ENCODE data around the gene ADCYAP1R1. TPM values are rescaled to one million over a fixed set of nuclear protein-coding genes. Genes with fewer than 3 reads are reported as not detected.

ADCYAP1R1 gene
- total and polyA plus RNA-seq, 10 donors: 0.04 to 5.6 (median 0.50) TPM

DNA sequence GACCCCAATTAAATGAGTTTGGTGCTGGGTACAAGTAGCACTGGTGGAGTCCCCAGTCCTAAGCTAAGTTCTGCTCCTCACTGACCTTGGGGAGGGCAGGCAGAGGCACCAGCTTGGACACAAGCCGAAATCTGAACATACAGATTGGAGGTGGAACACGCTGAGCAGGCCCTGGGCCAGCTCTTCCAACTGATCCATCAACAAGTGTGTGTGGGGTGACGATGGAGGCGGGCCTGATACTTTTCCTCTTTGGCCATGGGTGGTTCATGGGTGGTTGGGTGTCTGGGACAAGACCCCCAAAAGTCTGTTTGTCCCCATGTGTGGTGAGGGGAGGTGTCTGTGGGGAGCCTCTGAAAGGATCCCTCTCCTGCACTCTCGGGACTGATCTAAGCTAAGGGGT, 1.9 kb downstream of the ADCYAP1R1 start:
- intact Hi-C loops (cut with DNase I; ENCODE audit: low total_unique reads): no loop called here
- Histone ChIP-seq H3K36me3 (no peaks in the 10 kb centered on the region), H3K27me3 (replicated peaks in 1 of 7) (peaks cover 0 to 91% (median 27%) of the 10 kb centered on the region in 7 donors), H3K4me1 (peaks cover 0 to 12% (median 5%) of the 10 kb centered on the region in 6 donors), H3K4me3 (no peak overlapping the region), H3K27ac (no peak overlapping the region), H3K9me3 (no peaks in the 10 kb centered on the region)
- no peak for DNase-seq
- 87 to 93% (median 89%) methylated on average over 3 to 5 of the region's 5 CpGs for WGBS, 5 donors
- TF ChIP-seq, protein P1, sequence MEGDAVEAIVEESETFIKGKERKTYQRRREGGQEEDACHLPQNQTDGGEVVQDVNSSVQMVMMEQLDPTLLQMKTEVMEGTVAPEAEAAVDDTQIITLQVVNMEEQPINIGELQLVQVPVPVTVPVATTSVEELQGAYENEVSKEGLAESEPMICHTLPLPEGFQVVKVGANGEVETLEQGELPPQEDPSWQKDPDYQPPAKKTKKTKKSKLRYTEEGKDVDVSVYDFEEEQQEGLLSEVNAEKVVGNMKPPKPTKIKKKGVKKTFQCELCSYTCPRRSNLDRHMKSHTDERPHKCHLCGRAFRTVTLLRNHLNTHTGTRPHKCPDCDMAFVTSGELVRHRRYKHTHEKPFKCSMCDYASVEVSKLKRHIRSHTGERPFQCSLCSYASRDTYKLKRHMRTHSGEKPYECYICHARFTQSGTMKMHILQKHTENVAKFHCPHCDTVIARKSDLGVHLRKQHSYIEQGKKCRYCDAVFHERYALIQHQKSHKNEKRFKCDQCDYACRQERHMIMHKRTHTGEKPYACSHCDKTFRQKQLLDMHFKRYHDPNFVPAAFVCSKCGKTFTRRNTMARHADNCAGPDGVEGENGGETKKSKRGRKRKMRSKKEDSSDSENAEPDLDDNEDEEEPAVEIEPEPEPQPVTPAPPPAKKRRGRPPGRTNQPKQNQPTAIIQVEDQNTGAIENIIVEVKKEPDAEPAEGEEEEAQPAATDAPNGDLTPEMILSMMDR (IDR thresholded peaks at IDR 0.05 in 8 of 11, conservative IDR thresholded peaks at IDR 0.05 in 3 of 11): no peak
- no peak for TF ChIP-seq POLR2A (IDR thresholded peaks at IDR 0.05)
- TF ChIP-seq POLR2AphosphoS5 (IDR thresholded peaks at IDR 0.05): no peak

DNA sequence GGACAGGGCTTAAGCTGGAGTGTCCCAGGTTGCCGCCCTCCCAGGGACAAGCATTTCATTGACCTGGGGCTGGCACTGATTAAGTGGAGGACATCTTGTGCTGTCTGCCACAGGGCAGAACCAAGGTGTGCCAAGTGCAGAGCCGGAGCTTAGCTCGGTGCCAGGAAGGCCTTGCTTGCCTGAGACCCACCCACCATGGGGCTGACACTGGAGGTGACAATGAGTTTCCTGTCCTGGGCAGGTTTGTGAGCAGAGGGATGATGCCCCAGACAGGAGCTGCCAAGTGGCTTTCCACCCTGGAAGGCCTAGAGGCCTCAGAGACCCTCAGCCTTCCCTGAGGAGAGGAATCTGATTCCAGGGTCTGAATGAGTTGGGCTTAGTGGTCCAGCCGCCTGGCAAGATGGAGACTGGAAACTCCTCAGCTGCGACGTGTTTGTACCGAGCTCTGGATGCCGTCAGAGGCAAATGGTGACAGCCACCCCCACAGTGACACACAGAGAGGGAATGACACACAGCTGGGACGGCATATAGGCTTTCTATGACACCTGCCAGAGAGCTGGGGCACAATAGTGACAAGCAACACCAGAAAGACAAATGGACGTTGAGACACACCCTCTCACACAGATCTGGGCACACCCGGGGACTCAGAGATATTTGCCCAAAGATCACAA, 2.6 kb downstream of the ADCYAP1R1 start:
- Histone ChIP-seq H3K4me1 (peaks cover 0 to 12% (median 5%) of the 10 kb centered on the region in 6 donors), H3K27me3 (replicated peaks in 1 of 7) (peaks cover 0 to 84% (median 27%) of the 10 kb centered on the region in 7 donors), H3K27ac (no peak overlapping the region), H3K4me3 (no peak overlapping the region), H3K36me3 (no peaks in the 10 kb centered on the region), H3K9me3 (no peaks in the 10 kb centered on the region)
- intact Hi-C loops (cut with DNase I; ENCODE audit: low total_unique reads): no loop called here
- WGBS, 5 donors: 79 to 91% (median 83%) methylated on average over 9 to 11 of the region's 11 CpGs
- no peak for DNase-seq
- TF ChIP-seq POLR2AphosphoS5 (IDR thresholded peaks at IDR 0.05) (no peak), POLR2A (IDR thresholded peaks at IDR 0.05) (no peak)
- TF ChIP-seq, protein P1 (IDR thresholded peaks at IDR 0.05 in 8 of 11, conservative IDR thresholded peaks at IDR 0.05 in 3 of 11): no peak

DNA sequence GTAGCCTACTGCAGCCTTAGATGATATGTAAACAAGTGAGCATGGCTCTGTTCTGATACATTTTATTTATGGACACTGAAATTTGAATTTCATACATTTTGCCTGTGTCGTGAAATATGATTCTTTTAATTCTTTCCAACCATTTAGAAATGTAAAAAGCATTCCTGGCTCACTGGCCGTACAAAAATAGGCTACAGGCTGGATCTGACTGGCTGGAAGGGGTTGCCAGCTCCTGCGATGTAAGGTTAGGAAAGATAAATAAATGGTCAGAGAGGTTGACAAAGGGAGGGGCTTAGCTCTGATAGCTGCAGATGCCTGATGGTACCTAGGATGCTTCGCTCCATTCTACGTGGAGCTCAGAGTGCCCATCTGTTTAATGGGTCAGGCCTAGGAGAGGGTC, 3.4 kb downstream of the ADCYAP1R1 start:
- Histone ChIP-seq H3K27me3 (replicated peaks in 1 of 7) (peaks cover 0 to 76% (median 27%) of the 10 kb centered on the region in 7 donors), H3K27ac (no peak overlapping the region), H3K4me3 (no peak overlapping the region), H3K9me3 (no peaks in the 10 kb centered on the region), H3K36me3 (no peaks in the 10 kb centered on the region), H3K4me1 (peaks cover 0 to 12% (median 5%) of the 10 kb centered on the region in 6 donors)
- no peak for DNase-seq
- TF ChIP-seq, protein P1 (IDR thresholded peaks at IDR 0.05 in 8 of 11, conservative IDR thresholded peaks at IDR 0.05 in 3 of 11): no peak
- TF ChIP-seq POLR2AphosphoS5 (IDR thresholded peaks at IDR 0.05) (no peak), POLR2A (IDR thresholded peaks at IDR 0.05) (no peak)
- 84 to 93% (median 88%) methylated on average over 5 of the region's 5 CpGs for WGBS, 5 donors
- intact Hi-C loops (cut with DNase I; ENCODE audit: low total_unique reads): no loop called here

DNA sequence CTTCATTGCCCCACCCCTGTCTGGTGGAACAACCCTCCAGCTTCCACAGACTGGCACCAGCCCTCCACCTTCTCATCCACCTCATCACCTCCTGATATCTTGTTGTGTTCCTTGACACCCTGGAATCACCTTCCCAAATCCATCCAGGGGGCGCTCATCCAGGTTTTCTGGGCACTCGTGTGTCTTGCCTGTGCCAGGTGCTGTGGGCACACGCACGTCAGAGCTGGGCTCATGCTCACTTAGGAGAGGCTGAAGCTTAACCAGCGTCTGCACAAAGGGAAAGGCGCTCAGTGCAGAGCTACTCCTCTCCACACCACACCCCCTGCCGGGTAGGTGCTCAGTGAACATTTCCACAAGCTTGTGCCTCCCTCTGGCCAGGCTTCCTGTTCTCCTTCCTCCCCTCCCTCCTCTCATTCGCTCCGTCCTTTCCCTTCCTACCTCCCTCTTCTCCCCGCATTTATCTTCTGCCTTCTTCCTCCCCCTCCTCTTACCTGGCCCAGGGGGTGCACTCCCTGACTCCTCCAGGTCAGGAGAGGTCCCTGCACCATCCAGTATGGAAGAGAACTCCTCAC, 4.8 kb downstream of the ADCYAP1R1 start:
- Histone ChIP-seq H3K4me3 (no peak overlapping the region), H3K27me3 (replicated peaks in 1 of 7) (peaks cover 0 to 62% (median 23%) of the 10 kb centered on the region in 7 donors), H3K36me3 (no peaks in the 10 kb centered on the region), H3K27ac (no peak overlapping the region), H3K9me3 (no peaks in the 10 kb centered on the region), H3K4me1 (peaks cover 0 to 10% (median 4%) of the 10 kb centered on the region in 6 donors)
- 56 to 69% (median 66%) methylated on average over 10 of the region's 10 CpGs for WGBS, 5 donors
- intact Hi-C loops (cut with DNase I; ENCODE audit: low total_unique reads): no loop called here
- TF ChIP-seq POLR2AphosphoS5 (IDR thresholded peaks at IDR 0.05) (no peak), POLR2A (IDR thresholded peaks at IDR 0.05) (no peak)
- TF ChIP-seq, protein P1 (IDR thresholded peaks at IDR 0.05 in 8 of 11, conservative IDR thresholded peaks at IDR 0.05 in 3 of 11): no peak
- no peak for DNase-seq
